WI38 (cell line): Measurements from ENCODE around the gene UBTF.

Experiments
- H3K4me3 ChIP-seq: 2 replicates; pipeline ENCODE4 v1.5.1; 2011; ENCODE audit warnings: low read depth, mild to moderate bottlenecking, control low read depth, low read length
- TF ChIP-seq, protein P1 (sequence below): IDR thresholded peaks from 2 replicates; pipeline ENCODE4 v1.5.1; 2012; ENCODE audit warnings: low read depth, mild to moderate bottlenecking, control low read depth, low read length

UBTF gene

DNA sequence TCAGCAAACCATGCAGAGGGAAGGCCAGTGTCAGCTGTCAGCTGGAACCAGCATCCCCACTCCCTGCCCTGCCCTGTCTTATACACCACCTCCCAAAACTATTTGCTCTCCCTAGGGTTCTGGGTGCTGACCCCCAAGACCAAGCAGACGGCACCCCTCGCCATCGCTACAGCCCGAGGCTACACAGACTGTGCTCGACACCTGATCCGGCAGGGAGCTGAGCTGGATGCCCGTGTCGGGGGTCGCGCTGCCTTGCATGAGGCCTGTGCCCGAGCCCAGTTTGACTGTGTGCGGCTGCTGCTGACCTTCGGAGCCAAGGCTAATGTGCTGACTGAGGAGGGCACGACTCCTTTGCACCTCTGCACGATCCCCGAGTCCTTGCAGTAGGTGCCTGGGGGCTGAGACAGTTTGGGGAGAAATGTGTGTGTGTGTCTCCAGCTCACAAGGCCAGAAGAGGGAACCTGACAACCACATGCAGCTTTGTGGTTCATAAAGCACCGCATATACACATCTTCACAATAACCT lies 47.5 kb downstream of the UBTF start:
- TF ChIP-seq, protein P1, sequence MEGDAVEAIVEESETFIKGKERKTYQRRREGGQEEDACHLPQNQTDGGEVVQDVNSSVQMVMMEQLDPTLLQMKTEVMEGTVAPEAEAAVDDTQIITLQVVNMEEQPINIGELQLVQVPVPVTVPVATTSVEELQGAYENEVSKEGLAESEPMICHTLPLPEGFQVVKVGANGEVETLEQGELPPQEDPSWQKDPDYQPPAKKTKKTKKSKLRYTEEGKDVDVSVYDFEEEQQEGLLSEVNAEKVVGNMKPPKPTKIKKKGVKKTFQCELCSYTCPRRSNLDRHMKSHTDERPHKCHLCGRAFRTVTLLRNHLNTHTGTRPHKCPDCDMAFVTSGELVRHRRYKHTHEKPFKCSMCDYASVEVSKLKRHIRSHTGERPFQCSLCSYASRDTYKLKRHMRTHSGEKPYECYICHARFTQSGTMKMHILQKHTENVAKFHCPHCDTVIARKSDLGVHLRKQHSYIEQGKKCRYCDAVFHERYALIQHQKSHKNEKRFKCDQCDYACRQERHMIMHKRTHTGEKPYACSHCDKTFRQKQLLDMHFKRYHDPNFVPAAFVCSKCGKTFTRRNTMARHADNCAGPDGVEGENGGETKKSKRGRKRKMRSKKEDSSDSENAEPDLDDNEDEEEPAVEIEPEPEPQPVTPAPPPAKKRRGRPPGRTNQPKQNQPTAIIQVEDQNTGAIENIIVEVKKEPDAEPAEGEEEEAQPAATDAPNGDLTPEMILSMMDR, result no peak
- H3K4me3 ChIP-seq, result no peak overlapping the region

DNA sequence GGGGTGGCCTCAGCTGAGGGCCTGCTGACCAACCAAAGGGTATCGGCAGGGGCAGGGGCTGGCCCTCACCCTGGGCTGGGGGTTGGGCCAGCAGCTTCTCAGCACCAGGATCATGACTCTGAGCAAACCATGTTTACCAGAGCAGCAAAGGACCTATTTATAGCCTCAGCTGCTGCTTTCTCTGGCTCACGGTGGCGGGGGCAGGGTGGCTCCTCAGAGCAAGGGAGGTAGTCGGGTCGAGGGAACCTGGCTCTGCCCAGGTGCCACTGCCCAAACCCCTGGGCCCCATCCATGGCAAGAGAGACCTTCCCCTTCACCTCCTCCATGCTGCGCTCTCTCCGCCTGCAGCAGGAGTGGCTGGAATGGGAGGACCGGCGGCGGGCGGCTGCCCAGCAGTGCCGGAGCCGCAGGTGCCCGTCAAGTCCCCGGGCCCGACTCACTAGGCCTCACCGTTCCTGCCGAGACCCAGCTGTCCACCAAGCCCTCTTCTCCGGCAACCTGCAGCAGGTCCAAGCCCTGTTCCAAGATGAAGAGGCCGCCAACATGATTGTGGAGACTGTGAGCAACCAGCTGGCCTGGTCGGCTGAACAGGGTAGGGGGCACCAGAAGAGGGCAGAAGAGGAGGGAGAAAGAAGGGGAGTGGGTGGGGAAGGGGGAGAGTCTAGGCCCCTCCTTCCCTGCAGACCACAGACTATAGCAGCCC lies 48.8 kb downstream of the UBTF start, which contains the start of gene ASB16:
TSS of gene ASB16 (plus strand) at position 206 of the 703 bp plus-strand sequence. CDS start at position 292, 86 bp downstream.
- peak within 1 kb of the TSS; percentile 8; the same call in 1 of the 2 replicates for H3K4me3 ChIP-seq
- TF ChIP-seq, protein P1, result no peak

DNA sequence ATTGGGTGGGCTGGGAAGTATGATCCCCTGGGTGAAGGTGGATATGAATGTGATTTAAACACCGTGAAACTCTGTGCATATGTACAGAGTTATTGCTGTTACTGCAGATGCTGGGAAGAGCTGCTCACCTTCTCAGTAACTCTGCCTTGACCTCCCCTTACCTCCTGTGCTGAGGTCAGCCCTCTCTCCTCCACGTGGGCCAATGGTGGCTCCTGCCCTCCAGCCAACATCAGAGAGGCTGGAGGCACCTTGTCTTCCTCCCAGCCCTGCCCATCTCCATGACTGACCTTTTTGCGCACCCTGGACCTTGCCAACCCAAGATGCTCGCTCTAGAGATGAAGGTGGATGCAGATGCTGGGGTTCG lies 49.4 kb downstream of the UBTF start:
- peak overlapping the region; percentile 8; the same call in 1 of the 2 replicates for H3K4me3 ChIP-seq
- TF ChIP-seq, protein P1, result no peak

DNA sequence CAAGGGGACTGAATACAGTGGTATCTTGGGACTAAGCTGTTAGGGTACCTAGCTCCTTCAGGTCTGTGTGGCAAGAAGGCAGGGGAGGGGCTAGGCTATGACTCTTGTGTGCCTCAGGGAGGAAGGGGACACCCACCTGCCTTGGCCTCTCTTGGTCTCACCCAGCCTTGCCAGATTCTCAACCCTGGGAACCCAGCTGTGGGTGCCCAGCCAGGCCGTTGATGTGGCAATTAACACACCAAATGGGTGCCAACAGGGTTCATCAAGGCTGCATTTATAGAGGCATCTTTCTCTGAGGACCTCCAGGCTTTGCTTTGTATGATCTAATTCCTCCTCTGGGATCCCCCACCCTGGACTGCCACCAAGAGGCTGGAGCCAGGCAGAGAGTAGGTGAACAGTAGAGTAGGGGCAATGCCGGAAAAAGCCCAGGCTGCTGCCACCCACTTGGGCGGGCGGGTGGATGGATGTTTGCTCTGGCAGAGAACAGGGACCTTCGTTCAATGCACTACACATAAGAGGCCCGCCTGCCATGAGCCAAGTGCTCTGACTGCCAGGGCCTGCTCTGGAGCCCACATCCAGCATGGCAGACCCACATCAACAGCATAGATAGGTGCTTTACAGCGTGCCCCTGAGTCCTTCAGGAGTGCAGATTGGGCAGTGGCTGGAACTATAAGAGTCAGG lies 52.2 kb downstream of the UBTF start:
- TF ChIP-seq, protein P1, result no peak
- H3K4me3 ChIP-seq, result no peak overlapping the region

DNA sequence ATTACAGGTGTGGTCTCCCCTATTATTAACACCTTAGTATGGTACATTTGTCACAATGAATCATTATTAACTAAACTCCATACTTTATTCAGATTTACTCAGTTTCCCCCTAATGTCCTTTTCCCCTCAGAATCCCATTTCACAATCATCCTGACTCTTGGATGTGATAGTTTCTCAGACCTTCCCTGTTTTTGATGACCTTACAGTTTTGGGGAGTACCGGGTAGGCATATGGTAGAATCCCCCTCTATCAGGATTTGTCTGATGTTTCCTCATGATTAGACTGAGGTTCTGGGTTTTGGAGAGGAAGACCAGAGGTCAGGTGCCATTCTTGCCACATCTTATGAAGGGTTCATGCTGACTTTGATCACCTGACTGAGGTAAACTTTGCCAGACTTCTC lies 55.0 kb downstream of the UBTF start:
- TF ChIP-seq, protein P1, result no peak
- H3K4me3 ChIP-seq, result no peak overlapping the region

DNA sequence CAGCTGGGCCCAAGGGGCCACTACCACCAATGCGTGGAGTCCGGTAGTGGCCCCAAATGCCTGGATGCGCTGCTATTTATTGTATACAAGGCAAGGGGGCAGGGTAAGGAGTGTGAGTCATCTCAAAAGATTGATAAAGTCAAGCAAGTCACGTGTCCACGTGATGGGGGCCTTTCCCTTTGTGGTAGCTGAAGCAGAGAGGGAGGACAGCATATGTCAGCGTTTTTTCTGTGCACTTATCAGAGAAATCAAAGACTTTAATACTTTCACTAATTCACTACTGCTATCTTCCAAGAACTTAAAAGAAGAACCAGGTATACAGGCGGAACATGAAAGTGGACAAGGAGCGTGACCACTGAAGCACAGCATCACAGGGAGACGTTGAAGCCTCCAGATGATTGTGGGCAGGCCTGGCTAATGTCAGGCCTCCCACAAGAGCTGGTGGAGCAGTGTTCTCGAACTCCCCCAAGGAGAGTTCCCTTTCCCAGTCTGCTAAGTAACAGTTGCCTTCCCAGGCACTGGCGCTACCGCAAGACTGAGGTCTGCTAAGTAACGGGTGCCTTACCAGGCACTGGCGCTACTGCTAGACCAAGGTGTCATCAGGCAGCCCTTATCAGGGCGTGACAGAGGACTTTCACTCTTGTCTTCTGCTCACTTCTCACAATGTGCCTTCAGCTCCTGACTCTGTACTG lies 59.8 kb downstream of the UBTF start:
- no peak overlapping the region for H3K4me3 ChIP-seq
- TF ChIP-seq, protein P1, result no peak

DNA sequence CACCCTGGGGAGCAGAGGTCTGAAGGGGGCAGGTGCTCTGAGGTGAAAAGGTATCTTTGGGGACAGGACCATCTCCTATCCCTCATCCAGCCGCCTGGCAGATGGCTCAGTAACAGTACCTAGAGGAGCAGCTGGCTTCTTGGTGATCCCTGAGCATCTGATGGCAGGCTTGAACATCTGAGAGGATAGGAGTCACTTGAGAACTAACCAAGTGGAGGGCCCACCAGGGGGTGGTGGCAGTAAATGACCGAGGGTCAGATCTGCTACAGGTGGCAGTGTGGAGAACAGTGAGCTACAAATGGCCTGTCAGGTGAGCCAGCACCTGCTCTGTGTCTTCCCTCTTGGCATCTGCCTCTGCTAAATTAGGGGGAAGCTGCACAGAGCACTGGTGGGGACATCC lies 64.0 kb downstream of the UBTF start:
- TF ChIP-seq, protein P1, result no peak
- H3K4me3 ChIP-seq, result no peak overlapping the region
